ENCODE measurements around the gene RDH11.

GRCh38 chr14:67653651-67654280 lies 41.8 kb downstream of the RDH11 start:
- TF ChIP-seq POLR2A (IDR thresholded peaks at IDR 0.05) (no peak), EP300 (IDR thresholded peaks at IDR 0.05) (no peak), CTCF (IDR thresholded peaks at IDR 0.05) (no peak)

All from upper lobe of left lung (tissue), 4 donors.